IMR-90 (cell line): ENCODE results near the gene KCNMA1. TPM values are rescaled to one million over a fixed set of nuclear protein-coding genes. Genes with fewer than 3 reads are reported as not detected.
A peak's percentile ranks its signal among the peaks of the same experiment; 100 is the strongest.

ENCODE experiments used
- ATAC-seq: fragments of 200-7000 bp; cut with Tn5 transposase; 2 replicates; pipeline ENCODE4 v1.9.1; 2020; ENCODE audit warnings: low read depth, mild to moderate bottlenecking, moderate library complexity
- BruUV-seq: library from RNA; stranded (reverse); fragments of 400-500 nt; replicated peaks from 2 replicates; lab custom pipeline; 2021; lab: Mats Ljungman, UMichigan
- CTCF ChIA-PET: fragments of 300-600 bp; formaldehyde crosslinking; extraction: SDS; loops from one replicate; lab custom pipeline; 2021; ENCODE audit warnings: antibody characterized with exemption; lab: Yijun Ruan, JAX
- POLR2A ChIA-PET: fragments of 300-600 bp; sonication (Branson Sonifier 250); formaldehyde crosslinking; loops from one replicate; lab custom pipeline; 2022; ENCODE audit warnings: antibody characterized with exemption; ENCODE audit not compliant: unreplicated experiment; lab: Charles Lee
- DNase-seq: peaks from one replicate; pipeline ENCODE4 v3.0.0; 2013
- H2AFZ ChIP-seq: replicated peaks from 2 replicates; pipeline ENCODE3; 2013; ENCODE audit warnings: low read length, mild to moderate bottlenecking; ENCODE audit not compliant: poor library complexity
- H2AK5ac ChIP-seq: 2 replicates; pipeline ENCODE4 v1.6.1; 2013; ENCODE audit warnings: low read depth, low read length, inconsistent platforms
- H2AK9ac ChIP-seq: replicated peaks from 2 replicates; pipeline ENCODE3; 2013; ENCODE audit warnings: mild to moderate bottlenecking, low read depth, low read length, moderate library complexity; ENCODE audit not compliant: poor library complexity
- H2BK120ac ChIP-seq: 2 replicates; pipeline ENCODE4 v1.6.1; 2013; ENCODE audit warnings: low read depth, low read length, inconsistent platforms
- H2BK15ac ChIP-seq: 3 replicates; pipeline ENCODE4 v1.6.1; 2013; ENCODE audit warnings: low read depth, low read length, inconsistent platforms
- H2BK20ac ChIP-seq: 2 replicates; pipeline ENCODE4 v1.6.1; 2013; ENCODE audit warnings: low read depth, mild to moderate bottlenecking, inconsistent platforms, low read length, moderate library complexity
- H2BK5ac ChIP-seq: 2 replicates; pipeline ENCODE4 v1.6.1; 2013; ENCODE audit warnings: mild to moderate bottlenecking, low read depth, low read length, inconsistent platforms; ENCODE audit not compliant: poor library complexity, severe bottlenecking
- H3K14ac ChIP-seq: replicated peaks from 2 replicates; pipeline ENCODE4 v1.6.1; 2013; ENCODE audit warnings: low read depth, low read length, inconsistent platforms
- H3K18ac ChIP-seq: 2 replicates; pipeline ENCODE4 v1.6.1; 2013; ENCODE audit warnings: low read depth, low read length, control low read depth
- H3K23ac ChIP-seq: 2 replicates; pipeline ENCODE4 v1.6.1; 2013; ENCODE audit warnings: low read depth, low read length, inconsistent platforms
- H3K27ac ChIP-seq: 2 replicates; pipeline ENCODE4 v1.5.1; 2013; ENCODE audit warnings: mild to moderate bottlenecking, control low read depth, low read length; ENCODE audit not compliant: insufficient read depth
- H3K27me3 ChIP-seq: 2 replicates; pipeline ENCODE4 v1.6.1; 2013; ENCODE audit warnings: low read length; ENCODE audit not compliant: control insufficient read depth, insufficient read depth
- H3K36me3 ChIP-seq: 2 replicates; pipeline ENCODE4 v1.6.1; 2013; ENCODE audit warnings: low read length, mixed read lengths; ENCODE audit not compliant: control insufficient read depth, insufficient read depth
- H3K4ac ChIP-seq: 2 replicates; pipeline ENCODE4 v1.6.1; 2013; ENCODE audit warnings: low read depth, low read length, inconsistent platforms
- H3K4me1 ChIP-seq: 2 replicates; pipeline ENCODE4 v1.6.1; 2013; ENCODE audit warnings: low read length, mixed read lengths; ENCODE audit not compliant: control insufficient read depth, insufficient read depth
- H3K4me2 ChIP-seq: 2 replicates; pipeline ENCODE4 v1.6.1; 2013; ENCODE audit warnings: low read depth, mild to moderate bottlenecking, control low read depth, low read length, moderate library complexity
- H3K4me3 ChIP-seq: 2 replicates; pipeline ENCODE4 v1.5.1; 2013; ENCODE audit warnings: low read depth, mild to moderate bottlenecking, control low read depth, low read length, moderate library complexity; ENCODE audit not compliant: insufficient read depth
- H3K56ac ChIP-seq: 2 replicates; pipeline ENCODE4 v1.6.1; 2013; ENCODE audit warnings: low read length, inconsistent platforms; ENCODE audit not compliant: insufficient read depth; ENCODE audit errors: extremely low read depth
- H3K79me1 ChIP-seq, 2 experiments: 2 replicates each; pipeline ENCODE4 v1.6.1; 2013; ENCODE audit warnings: low read length in 2 of 2, inconsistent platforms in 1 of 2, low read depth in 1 of 2
- H3K9ac ChIP-seq: 2 replicates; pipeline ENCODE4 v1.6.1; 2013; ENCODE audit warnings: low read depth, low read length, control low read depth
- H3K9me1 ChIP-seq: 2 replicates; pipeline ENCODE4 v1.6.1; 2013; ENCODE audit warnings: low read length, inconsistent platforms; ENCODE audit not compliant: insufficient read depth
- H3K9me3 ChIP-seq: 2 replicates; pipeline ENCODE4 v1.6.1; 2013; ENCODE audit warnings: low read length; ENCODE audit not compliant: control insufficient read depth, insufficient read depth
- H4K20me1 ChIP-seq: 2 replicates; pipeline ENCODE4 v1.6.1; 2013; ENCODE audit warnings: low read length, inconsistent platforms; ENCODE audit not compliant: insufficient read depth
- H4K5ac ChIP-seq: 2 replicates; pipeline ENCODE4 v1.6.1; 2013; ENCODE audit warnings: mild to moderate bottlenecking, low read depth, low read length, control low read depth
- H4K8ac ChIP-seq, 2 experiments: 2 replicates each; pipeline ENCODE4 v1.6.1; 2013; ENCODE audit warnings: low read depth in 2 of 2, low read length in 2 of 2, control low read depth in 1 of 2, inconsistent platforms in 1 of 2
- H4K91ac ChIP-seq: 2 replicates; pipeline ENCODE4 v1.6.1; 2013; ENCODE audit warnings: low read depth, low read length, inconsistent platforms; ENCODE audit not compliant: insufficient read depth
- BHLHE40 ChIP-seq: fragments of 150-350 bp; IDR thresholded peaks from 2 replicates; pipeline ENCODE4 v1.6.1; 2016; ENCODE audit warnings: mild to moderate bottlenecking, low read depth, low read length
- CEBPB ChIP-seq: IDR thresholded peaks from 2 replicates; pipeline ENCODE4 v1.6.1; 2012; ENCODE audit warnings: low read depth, low read length, improper control_type of control experiment
- CHD1 ChIP-seq: IDR thresholded peaks from 2 replicates; pipeline ENCODE4 v1.6.1; 2012; ENCODE audit warnings: low read depth, low read length, improper control_type of control experiment
- ELK1 ChIP-seq: fragments of 150-350 bp; IDR thresholded peaks from 2 replicates; pipeline ENCODE4 v1.6.1; 2016; ENCODE audit warnings: low read depth, mild to moderate bottlenecking, low read length, moderate library complexity, borderline replicate concordance
- FOS ChIP-seq: fragments of 150-350 bp; IDR thresholded peaks from 2 replicates; pipeline ENCODE4 v1.6.1; 2016; ENCODE audit warnings: low read depth, low read length
- MAFK ChIP-seq: IDR thresholded peaks from 2 replicates; pipeline ENCODE4 v1.6.1; 2012; ENCODE audit warnings: low read depth, low read length, improper control_type of control experiment
- MAZ ChIP-seq: IDR thresholded peaks from 2 replicates; pipeline ENCODE4 v1.6.1; 2012; ENCODE audit warnings: low read depth, mild to moderate bottlenecking, low read length, improper control_type of control experiment, moderate library complexity, borderline replicate concordance
- MXI1 ChIP-seq: IDR thresholded peaks from 2 replicates; pipeline ENCODE4 v1.6.1; 2012; ENCODE audit warnings: low read depth, mild to moderate bottlenecking, low read length, moderate library complexity, borderline replicate concordance
- NFE2L2 ChIP-seq: fragments of 150-350 bp; IDR thresholded peaks from 2 replicates; pipeline ENCODE4 v1.6.1; 2016; ENCODE audit warnings: low read depth, mild to moderate bottlenecking, low read length
- POLR2A ChIP-seq: IDR thresholded peaks from 2 replicates; pipeline ENCODE4 v1.6.1; 2012; ENCODE audit warnings: mild to moderate bottlenecking, low read depth, low read length
- RAD21 ChIP-seq: IDR thresholded peaks from 2 replicates; pipeline ENCODE4 v1.6.1; 2012; ENCODE audit warnings: low read length, improper control_type of control experiment
- RCOR1 ChIP-seq: IDR thresholded peaks from 2 replicates; pipeline ENCODE4 v1.6.1; 2012; ENCODE audit warnings: mild to moderate bottlenecking, low read length, improper control_type of control experiment; ENCODE audit not compliant: insufficient replicate concordance
- RFX5 ChIP-seq: IDR thresholded peaks from 2 replicates; pipeline ENCODE4 v1.8.0; 2012; ENCODE audit warnings: low read depth, mild to moderate bottlenecking, low read length, moderate library complexity
- SMC3 ChIP-seq: fragments of 150-350 bp; IDR thresholded peaks from 2 replicates; pipeline ENCODE4 v1.6.1; 2016; ENCODE audit warnings: low read depth, mild to moderate bottlenecking, antibody characterized with exemption, low read length, moderate library complexity
- WGBS, 2 experiments: methylation state at CpG; one replicate each; pipeline versions ENCODE4 v1.1.5 to v1.1.7; 2013; ENCODE audit warnings: missing lambda C conversion rate in 2 of 2; ENCODE audit not compliant: insufficient read length in 1 of 2; ENCODE audit errors: extremely low coverage in 2 of 2; 5-methylcytosine and 5-hydroxymethylcytosine counted together
- dilution Hi-C: fragments of 300-500 bp; cut with HindIII; formaldehyde crosslinking; loops from one replicate; pipeline ENCODE4 v1.14.3; 2018; ENCODE audit warnings: low sequenced_read_pairs; ENCODE audit not compliant: unreplicated experiment
- in situ Hi-C: fragments of 300-500 bp; cut with MboI; formaldehyde crosslinking; loops from 3 replicates; pipeline ENCODE4 v1.14.3; 2019; ENCODE audit warnings: low sequenced_read_pairs, inconsistent platforms, mixed read lengths
- intact Hi-C: fragments of 100-400 bp; cut with micrococcal nuclease; formaldehyde crosslinking; loops from 2 replicates; pipeline ENCODE4 v1.10.0; 2022
- polyA plus RNA-seq, 3 experiments: library from polyadenylated mRNA; depleted of rRNA; stranded (reverse); fragments of >200 nt; gene quantifications; 2 replicates each; pipeline ENCODE4 v1.2.3, GENCODE V29; 2012; ENCODE audit warnings: low replicate concordance in 1 of 3
- total RNA-seq: library from RNA; depleted of rRNA; stranded (reverse); fragments of >200 nt; gene quantifications from 2 replicates; pipeline ENCODE4 v1.2.3, GENCODE V29; 2012
- TF ChIP-seq, protein P1 (sequence below): fragments of 150-350 bp; IDR thresholded peaks from 2 replicates; pipeline ENCODE4 v1.6.1; 2017; ENCODE audit warnings: mild to moderate bottlenecking, antibody characterized with exemption, low read length, low read depth
- TF ChIP-seq, protein P2 (sequence below): conservative IDR thresholded peaks from 2 replicates; pipeline ENCODE4 v1.5.1; 2012; ENCODE audit warnings: mild to moderate bottlenecking, low read depth, low read length, improper control_type of control experiment

The KCNMA1 gene
- total and polyA plus RNA-seq, 2 of the 4 experiments (the other 2 are of a cell fraction), result 25.6 to 29.6 TPM

GRCh38 chr10:77360835-77361234 lies 276.8 kb downstream of the KCNMA1 start:
- Histone ChIP-seq H3K4ac (no peak overlapping the region), H2BK15ac (no peak overlapping the region), H3K56ac (no peak overlapping the region), H2AFZ (no peak overlapping the region), H3K36me3 (no peaks in the 10 kb centered on the region), H4K20me1 (no peaks in the 10 kb centered on the region), H3K9me1 (peaks cover 20% of the 10 kb centered on the region), H2BK120ac (no peak overlapping the region), H3K4me3 (no peak overlapping the region), H4K8ac (no peak overlapping the region), H4K5ac (no peak overlapping the region), H3K27ac (no peak overlapping the region), H3K79me1 (peaks cover 0 to 16% of the 10 kb centered on the region in 2 experiments; a peak in 3 of 4 replicates), H2BK5ac (no peak overlapping the region), H3K23ac (no peak overlapping the region), H3K9ac (no peak overlapping the region), H4K91ac (no peak overlapping the region), H3K27me3 (no peaks in the 10 kb centered on the region), H3K4me1 (peaks cover 12% of the 10 kb centered on the region), H3K9me3 (no peaks in the 10 kb centered on the region), H3K18ac (no peak overlapping the region), H3K4me2 (no peak overlapping the region), H3K14ac (no peak overlapping the region; the same call in 1 of the 2 replicates), H2BK20ac (no peak overlapping the region), H2AK9ac (no peak overlapping the region), H2AK5ac (peak overlapping the region; percentile 27; the same call in 1 of the 2 replicates)
- DNase-seq (no peak), ATAC-seq (no peak)
- POLR2A ChIA-PET, result no interaction called here
- TF ChIP-seq CEBPB (no peak), SMC3 (no peak), FOS (no peak), RCOR1 (no peak), MAFK (no peak), MAZ (no peak), ELK1 (no peak), POLR2A (no peak), NFE2L2 (no peak), CHD1 (no peak), RFX5 (no peak), RAD21 (no peak), BHLHE40 (no peak), MXI1 (no peak)
- TF ChIP-seq, protein P1, sequence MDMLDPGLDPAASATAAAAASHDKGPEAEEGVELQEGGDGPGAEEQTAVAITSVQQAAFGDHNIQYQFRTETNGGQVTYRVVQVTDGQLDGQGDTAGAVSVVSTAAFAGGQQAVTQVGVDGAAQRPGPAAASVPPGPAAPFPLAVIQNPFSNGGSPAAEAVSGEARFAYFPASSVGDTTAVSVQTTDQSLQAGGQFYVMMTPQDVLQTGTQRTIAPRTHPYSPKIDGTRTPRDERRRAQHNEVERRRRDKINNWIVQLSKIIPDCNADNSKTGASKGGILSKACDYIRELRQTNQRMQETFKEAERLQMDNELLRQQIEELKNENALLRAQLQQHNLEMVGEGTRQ, result no peak
- TF ChIP-seq, protein P2, sequence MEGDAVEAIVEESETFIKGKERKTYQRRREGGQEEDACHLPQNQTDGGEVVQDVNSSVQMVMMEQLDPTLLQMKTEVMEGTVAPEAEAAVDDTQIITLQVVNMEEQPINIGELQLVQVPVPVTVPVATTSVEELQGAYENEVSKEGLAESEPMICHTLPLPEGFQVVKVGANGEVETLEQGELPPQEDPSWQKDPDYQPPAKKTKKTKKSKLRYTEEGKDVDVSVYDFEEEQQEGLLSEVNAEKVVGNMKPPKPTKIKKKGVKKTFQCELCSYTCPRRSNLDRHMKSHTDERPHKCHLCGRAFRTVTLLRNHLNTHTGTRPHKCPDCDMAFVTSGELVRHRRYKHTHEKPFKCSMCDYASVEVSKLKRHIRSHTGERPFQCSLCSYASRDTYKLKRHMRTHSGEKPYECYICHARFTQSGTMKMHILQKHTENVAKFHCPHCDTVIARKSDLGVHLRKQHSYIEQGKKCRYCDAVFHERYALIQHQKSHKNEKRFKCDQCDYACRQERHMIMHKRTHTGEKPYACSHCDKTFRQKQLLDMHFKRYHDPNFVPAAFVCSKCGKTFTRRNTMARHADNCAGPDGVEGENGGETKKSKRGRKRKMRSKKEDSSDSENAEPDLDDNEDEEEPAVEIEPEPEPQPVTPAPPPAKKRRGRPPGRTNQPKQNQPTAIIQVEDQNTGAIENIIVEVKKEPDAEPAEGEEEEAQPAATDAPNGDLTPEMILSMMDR, result no peak
- CTCF ChIA-PET, result no interaction called here
- dilution Hi-C loops (no loop called here), in situ Hi-C loops (no loop called here), intact Hi-C loops (no loop called here)
- BruUV-seq, result no TSS peak
- no CpG with 5 or more reads among the region's 5 CpGs for WGBS, 2 experiments
